Keratinocyte (primary cell): ENCODE data around the gene SLC37A1.

Source experiments
- EZH2 ChIP-seq: IDR thresholded peaks from one replicate; pipeline ENCODE4 v1.6.1; 2012; ENCODE audit warnings: inconsistent platforms, mild to moderate bottlenecking, low read length, moderate library complexity
- TF ChIP-seq, protein P1 (sequence below), 3 experiments: IDR thresholded peaks in 1 of 3; conservative IDR thresholded peaks in 1 of 3; optimal IDR thresholded peaks in 1 of 3; 2 replicates in 2 of 3; 3 replicates in 1 of 3; pipeline versions ENCODE3 to v1.5.1; 2011; ENCODE audit warnings: low read length in 3 of 3, mild to moderate bottlenecking in 3 of 3, moderate library complexity in 2 of 3, control low read depth in 1 of 3, inconsistent platforms in 1 of 3; ENCODE audit not compliant: insufficient read depth in 2 of 3; ENCODE audit errors: extremely low read depth in 1 of 3

DNA sequence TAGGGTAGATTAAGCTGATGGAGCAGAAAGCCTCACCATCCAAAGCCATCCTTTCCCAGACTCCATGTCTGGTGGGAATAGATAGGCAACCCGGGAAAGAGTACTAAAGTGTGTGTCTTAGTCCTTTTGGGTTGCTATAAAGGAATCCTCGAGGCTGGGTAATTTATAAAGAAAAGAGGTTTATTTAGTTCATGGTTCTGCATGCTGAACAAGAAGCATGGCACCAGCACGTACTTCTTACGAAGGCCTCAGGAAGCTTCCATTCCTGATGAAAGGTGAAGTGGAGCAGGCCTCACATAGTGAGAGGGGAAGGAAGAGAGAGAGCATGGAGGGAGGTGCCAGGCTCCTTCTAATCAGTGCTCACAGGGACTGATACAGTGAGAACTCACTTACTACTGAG lies 6.2 kb upstream of the SLC37A1 start:
- TF ChIP-seq, protein P1, sequence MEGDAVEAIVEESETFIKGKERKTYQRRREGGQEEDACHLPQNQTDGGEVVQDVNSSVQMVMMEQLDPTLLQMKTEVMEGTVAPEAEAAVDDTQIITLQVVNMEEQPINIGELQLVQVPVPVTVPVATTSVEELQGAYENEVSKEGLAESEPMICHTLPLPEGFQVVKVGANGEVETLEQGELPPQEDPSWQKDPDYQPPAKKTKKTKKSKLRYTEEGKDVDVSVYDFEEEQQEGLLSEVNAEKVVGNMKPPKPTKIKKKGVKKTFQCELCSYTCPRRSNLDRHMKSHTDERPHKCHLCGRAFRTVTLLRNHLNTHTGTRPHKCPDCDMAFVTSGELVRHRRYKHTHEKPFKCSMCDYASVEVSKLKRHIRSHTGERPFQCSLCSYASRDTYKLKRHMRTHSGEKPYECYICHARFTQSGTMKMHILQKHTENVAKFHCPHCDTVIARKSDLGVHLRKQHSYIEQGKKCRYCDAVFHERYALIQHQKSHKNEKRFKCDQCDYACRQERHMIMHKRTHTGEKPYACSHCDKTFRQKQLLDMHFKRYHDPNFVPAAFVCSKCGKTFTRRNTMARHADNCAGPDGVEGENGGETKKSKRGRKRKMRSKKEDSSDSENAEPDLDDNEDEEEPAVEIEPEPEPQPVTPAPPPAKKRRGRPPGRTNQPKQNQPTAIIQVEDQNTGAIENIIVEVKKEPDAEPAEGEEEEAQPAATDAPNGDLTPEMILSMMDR (optimal IDR thresholded peaks at IDR 0.05 in 1 of 3, IDR thresholded peaks at IDR 0.05 in 1 of 3, conservative IDR thresholded peaks at IDR 0.05 in 1 of 3; ENCODE audit: extremely low read depth in 1 of 3, insufficient read depth in 2 of 3, low read length in 3 of 3) = no peak
- no peak for TF ChIP-seq EZH2
